Subcutaneous adipose tissue (tissue), 4 donors: Measurements from ENCODE around the gene PLEKHF1. TPM values are rescaled to one million over a fixed set of nuclear protein-coding genes. Genes with fewer than 3 reads are reported as not detected.

Source experiments
- total RNA-seq, 4 donors: library from RNA; depleted of rRNA; stranded (reverse); fragments of >200 nt; gene quantifications; one replicate each; pipeline ENCODE4 v1.1.0, GENCODE V29; 2016
- TF ChIP-seq, protein P1 (sequence below): fragments of 450-650 bp; IDR thresholded peaks from one replicate; pipeline ENCODE4 v1.5.1; 2016; ENCODE audit warnings: low read depth, mild to moderate bottlenecking, control low read depth, antibody characterized with exemption, moderate library complexity

Gene PLEKHF1, protein sequence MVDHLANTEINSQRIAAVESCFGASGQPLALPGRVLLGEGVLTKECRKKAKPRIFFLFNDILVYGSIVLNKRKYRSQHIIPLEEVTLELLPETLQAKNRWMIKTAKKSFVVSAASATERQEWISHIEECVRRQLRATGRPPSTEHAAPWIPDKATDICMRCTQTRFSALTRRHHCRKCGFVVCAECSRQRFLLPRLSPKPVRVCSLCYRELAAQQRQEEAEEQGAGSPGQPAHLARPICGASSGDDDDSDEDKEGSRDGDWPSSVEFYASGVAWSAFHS
- 10 to 100 TPM; 18.1 to 51.6 (median 34.9) TPM for total RNA-seq

DNA sequence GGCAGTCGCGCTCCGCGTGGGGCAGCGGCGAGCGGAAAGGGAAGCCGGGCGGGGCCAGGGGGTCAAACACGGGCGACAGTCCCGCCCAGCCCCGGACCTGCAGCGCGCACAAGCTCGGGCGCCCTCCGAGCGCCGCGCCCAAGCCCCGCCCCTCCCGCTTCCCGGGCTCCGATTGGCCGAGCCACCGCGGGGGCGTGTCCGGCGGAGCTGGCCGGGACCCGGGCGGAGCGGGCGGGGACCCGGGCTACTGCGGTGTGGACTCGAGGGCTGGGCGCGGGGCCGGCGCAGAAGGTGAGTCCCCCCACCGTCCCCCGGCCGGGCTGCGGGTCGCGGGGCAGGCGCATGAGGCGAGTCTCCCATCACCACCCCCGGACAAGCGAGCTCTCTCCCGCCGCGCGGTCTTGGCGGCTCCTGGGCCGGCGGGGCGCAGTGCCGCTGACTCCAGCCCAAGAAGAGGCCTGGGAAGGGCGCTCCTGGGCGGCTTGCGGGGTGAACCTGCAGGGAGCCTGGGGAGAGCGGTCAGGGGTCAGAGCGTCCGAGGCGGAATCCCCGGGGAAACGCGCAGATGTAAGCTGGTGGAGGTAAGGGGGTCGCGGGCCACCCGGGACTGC lies at the start of gene PLEKHF1:
TSS of gene PLEKHF1 (plus strand) at position 247 of the 611 bp plus-strand sequence. CDS start 8,379 bp downstream, outside the sequence.
- TF ChIP-seq, protein P1, sequence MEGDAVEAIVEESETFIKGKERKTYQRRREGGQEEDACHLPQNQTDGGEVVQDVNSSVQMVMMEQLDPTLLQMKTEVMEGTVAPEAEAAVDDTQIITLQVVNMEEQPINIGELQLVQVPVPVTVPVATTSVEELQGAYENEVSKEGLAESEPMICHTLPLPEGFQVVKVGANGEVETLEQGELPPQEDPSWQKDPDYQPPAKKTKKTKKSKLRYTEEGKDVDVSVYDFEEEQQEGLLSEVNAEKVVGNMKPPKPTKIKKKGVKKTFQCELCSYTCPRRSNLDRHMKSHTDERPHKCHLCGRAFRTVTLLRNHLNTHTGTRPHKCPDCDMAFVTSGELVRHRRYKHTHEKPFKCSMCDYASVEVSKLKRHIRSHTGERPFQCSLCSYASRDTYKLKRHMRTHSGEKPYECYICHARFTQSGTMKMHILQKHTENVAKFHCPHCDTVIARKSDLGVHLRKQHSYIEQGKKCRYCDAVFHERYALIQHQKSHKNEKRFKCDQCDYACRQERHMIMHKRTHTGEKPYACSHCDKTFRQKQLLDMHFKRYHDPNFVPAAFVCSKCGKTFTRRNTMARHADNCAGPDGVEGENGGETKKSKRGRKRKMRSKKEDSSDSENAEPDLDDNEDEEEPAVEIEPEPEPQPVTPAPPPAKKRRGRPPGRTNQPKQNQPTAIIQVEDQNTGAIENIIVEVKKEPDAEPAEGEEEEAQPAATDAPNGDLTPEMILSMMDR: no peak

DNA sequence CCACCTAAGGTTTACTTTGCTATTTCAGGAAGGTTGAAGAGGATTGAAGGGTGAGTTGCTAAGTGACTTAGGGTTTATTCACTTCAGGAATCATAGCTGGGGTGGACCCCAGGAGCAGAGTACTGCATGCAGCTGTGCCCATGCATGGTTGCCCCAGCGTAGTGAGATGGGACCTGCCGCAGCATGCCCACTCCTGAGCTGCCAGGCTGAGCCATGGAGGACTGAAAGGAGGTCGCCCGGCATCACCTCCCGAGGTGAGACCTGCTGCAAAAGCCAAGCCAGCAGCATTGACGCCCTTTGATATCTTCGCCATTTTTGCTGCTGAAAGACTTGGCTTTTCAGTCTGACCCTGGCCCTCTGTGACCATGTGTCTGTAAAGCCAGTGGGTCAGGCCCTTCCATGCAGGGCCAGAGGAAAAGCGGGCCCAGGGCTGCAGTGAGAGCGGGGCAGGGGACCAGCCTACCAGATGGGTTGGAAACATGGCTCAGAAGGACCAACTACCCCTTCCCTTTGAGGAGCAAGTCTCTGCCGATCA lies 49.3 kb upstream of the PLEKHF1 start:
- TF ChIP-seq, protein P1: no peak

DNA sequence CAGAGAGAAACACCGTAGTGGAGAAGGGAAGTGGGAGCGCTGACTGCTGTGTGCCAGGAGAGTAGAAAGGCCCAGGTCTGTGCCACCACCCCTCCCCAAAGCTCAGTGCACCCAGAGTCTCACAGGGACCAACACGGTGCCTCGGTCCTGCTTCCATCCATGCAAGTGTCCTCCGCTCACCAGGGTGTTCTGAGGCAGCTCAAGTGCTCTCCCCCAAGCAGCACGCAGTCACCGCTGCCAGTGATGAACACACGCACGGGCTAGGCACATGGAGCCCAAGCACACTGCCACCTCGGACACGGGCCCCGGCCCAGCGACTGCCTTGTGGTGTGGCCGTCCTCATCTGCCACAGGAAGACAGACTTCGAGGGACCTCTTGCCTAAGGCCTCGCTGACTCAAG lies 48.7 kb upstream of the PLEKHF1 start:
- TF ChIP-seq, protein P1: no peak

DNA sequence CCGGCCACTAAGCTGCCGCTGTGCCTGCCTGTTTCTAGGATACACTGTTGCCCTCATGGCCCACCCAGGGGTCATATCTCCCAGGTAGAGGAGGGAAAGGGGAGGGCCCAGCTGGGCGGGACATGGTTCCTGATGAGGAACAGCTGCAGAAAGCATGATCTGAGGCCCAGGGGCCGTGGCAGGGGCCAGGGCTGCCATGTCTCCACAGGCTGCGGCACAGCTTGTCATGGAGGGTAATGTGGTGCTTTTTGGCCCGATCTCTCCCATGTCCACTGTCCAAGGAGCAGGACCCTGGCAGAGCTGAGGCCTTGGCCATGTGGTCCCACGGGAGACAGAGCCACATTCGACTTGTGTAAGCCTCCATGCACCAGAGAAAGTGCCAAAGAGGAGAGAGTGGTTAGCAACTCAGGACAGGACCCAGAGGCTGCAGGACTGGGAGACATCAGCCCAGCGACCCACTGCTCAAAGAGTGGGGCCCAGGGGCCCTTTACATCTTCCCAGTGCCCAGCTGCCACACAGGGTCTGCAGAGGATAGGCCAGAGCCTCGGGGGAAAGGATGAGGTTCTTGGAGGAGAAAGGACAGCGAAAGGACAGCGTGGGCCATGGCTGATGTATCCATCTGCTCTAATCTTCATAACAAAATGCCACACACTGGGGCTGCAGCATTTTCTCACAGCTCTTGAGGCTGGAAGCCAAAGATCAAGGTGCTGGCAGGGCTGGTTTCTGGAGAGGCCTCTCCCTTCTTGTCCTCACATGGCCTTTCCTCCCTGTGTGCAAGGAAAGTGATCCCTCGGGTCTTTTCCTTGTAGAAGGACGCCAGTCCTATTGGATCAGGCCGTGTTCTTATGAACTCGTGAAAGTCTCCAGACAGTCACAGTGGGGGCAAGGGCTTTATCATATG lies 47.6 kb upstream of the PLEKHF1 start:
- TF ChIP-seq, protein P1: no peak

DNA sequence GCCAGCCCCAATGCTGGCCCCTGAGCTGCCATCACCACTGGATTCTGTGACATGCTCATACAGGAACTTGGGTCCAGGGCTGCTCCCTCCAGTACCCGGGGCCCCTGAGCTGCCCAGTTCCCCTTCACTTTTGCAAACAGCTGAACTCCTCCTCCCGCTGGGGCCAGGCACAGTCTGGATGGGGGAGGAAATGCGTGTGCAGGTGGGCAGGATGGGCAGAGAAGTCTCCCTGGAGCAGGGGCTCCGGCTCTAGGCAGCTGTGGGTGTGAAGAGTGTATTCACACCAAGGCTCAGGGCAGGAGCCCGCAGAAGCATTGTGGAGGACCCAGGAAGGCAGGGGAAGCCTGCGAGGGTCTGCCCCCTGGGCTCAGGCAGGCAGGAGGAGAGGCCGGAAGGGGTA lies 46.8 kb upstream of the PLEKHF1 start:
- TF ChIP-seq, protein P1: no peak

DNA sequence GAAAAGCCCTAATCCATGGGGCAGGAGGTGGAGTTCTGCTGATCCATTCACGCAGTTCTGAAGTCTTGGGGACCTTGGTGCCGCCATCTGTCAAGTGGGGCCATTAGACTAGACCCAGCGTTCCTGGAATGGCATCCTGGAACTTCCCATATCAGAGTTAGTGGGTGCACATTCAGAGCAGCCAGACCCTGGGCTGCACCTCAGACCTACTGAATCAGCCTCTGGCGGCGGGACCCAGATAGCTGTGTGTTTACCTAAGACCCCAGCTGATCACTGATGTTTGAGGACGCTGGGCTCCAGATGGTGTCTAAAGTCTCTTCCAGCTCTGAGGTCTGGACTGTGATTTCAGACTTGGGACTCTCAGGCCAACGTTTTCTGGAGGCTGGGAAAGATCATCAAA lies 46.4 kb upstream of the PLEKHF1 start:
- TF ChIP-seq, protein P1: no peak
